SH-SY5Y (cell line): ENCODE measurements around the gene MICAL3.

Source experiments
- GATA2 ChIP-seq: IDR thresholded peaks from 2 replicates; pipeline ENCODE4 v1.6.1; 2011; ENCODE audit warnings: mild to moderate bottlenecking, low read depth, low read length
- GATA3 ChIP-seq: IDR thresholded peaks from 2 replicates; pipeline ENCODE4 v1.6.1; 2011; ENCODE audit warnings: low read depth, mild to moderate bottlenecking, low read length, moderate library complexity

DNA sequence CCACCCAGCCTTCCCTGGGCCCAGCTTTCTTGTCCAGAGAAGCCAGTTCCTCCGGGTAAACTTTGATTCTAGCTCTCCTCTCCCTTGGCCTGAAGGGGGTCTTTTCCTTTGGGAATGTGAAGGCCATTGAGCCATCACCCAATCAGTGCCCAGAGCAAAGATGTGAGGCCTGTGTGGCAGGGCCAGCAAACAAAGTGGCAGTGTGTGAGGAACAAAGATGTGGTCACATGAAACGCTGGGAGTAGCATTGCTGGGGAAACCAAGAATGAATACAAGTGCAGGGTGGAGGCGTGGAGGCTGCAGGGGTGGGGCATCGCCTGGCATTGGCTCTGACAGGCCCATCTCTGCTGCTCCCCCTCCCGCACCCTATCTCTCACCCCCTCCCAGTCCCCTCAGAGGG, 158.2 kb downstream of the MICAL3 start:
- TF ChIP-seq GATA3, result no peak
- no peak for TF ChIP-seq GATA2
